ENCODE results near the gene TRIM2.

Gene TRIM2

GRCh38 chr4:153271820-153272219, 67.6 kb downstream of the TRIM2 start:
- no peak for FAIRE-seq
- no peak for DNase-seq (ENCODE audit: insufficient read length, low spot score)

- FAIRE-seq (no peak), DNase-seq (ENCODE audit: insufficient read length, low spot score) (no peak)
These were observed 69.5 kb downstream of the TRIM2 start for GRCh38 chr4:153273751-153274150.

GRCh38 chr4:153274967-153275366, 70.7 kb downstream of the TRIM2 start:
- FAIRE-seq (no peak), DNase-seq (ENCODE audit: insufficient read length, low spot score) (no peak)

- FAIRE-seq (no peak), DNase-seq (ENCODE audit: insufficient read length, low spot score) (no peak)
These were observed 71.4 kb downstream of the TRIM2 start for GRCh38 chr4:153275380-153276276.

- FAIRE-seq (no peak), DNase-seq (ENCODE audit: insufficient read length, low spot score) (no peak)
These were observed 72.7 kb downstream of the TRIM2 start for GRCh38 chr4:153276971-153277370.

GRCh38 chr4:153281476-153281875, 77.2 kb downstream of the TRIM2 start:
- DNase-seq (ENCODE audit: insufficient read length, low spot score) (no peak), FAIRE-seq (no peak)

- DNase-seq (ENCODE audit: insufficient read length, low spot score) (no peak), FAIRE-seq (peak; percentile 42)
These were observed 77.8 kb downstream of the TRIM2 start for GRCh38 chr4:153282023-153282422.

GRCh38 chr4:153283260-153283659, 79.0 kb downstream of the TRIM2 start:
- no peak for DNase-seq (ENCODE audit: insufficient read length, low spot score)
- FAIRE-seq = no peak

GRCh38 chr4:153290134-153290533, 85.9 kb downstream of the TRIM2 start:
- no peak for DNase-seq (ENCODE audit: insufficient read length, low spot score)
- no peak for FAIRE-seq

GRCh38 chr4:153291562-153291961, 87.3 kb downstream of the TRIM2 start:
- no peak for FAIRE-seq
- DNase-seq (ENCODE audit: insufficient read length, low spot score) = no peak

GRCh38 chr4:153292897-153293741, 88.9 kb downstream of the TRIM2 start:
- DNase-seq (ENCODE audit: insufficient read length, low spot score) (no peak), FAIRE-seq (no peak)

- FAIRE-seq (no peak), DNase-seq (ENCODE audit: insufficient read length, low spot score) (no peak)
These were observed 89.5 kb downstream of the TRIM2 start for GRCh38 chr4:153293742-153294057.

GRCh38 chr4:153294631-153295030, 90.4 kb downstream of the TRIM2 start:
- FAIRE-seq (no peak), DNase-seq (ENCODE audit: insufficient read length, low spot score) (no peak)

GRCh38 chr4:153295131-153295755, 91.0 kb downstream of the TRIM2 start:
- no peak for FAIRE-seq
- DNase-seq (ENCODE audit: insufficient read length, low spot score) = no peak

- no peak for DNase-seq (ENCODE audit: insufficient read length, low spot score)
- no peak for FAIRE-seq
These were observed 92.0 kb downstream of the TRIM2 start for GRCh38 chr4:153296040-153296823.

- DNase-seq (ENCODE audit: insufficient read length, low spot score) (no peak), FAIRE-seq (no peak)
These were observed 92.9 kb downstream of the TRIM2 start for GRCh38 chr4:153297116-153297515.

GRCh38 chr4:153310793-153311192, 106.5 kb downstream of the TRIM2 start:
- FAIRE-seq = no peak
- no peak for DNase-seq (ENCODE audit: insufficient read length, low spot score)

GRCh38 chr4:153314915-153315314, 110.7 kb downstream of the TRIM2 start:
- DNase-seq (ENCODE audit: insufficient read length, low spot score) = no peak
- FAIRE-seq = no peak

GRCh38 chr4:153318696-153319320, 114.6 kb downstream of the TRIM2 start:
- FAIRE-seq (peak; percentile 66), DNase-seq (ENCODE audit: insufficient read length, low spot score) (peak; percentile 28)

GRCh38 chr4:153322791-153323190, 118.5 kb downstream of the TRIM2 start:
- DNase-seq (ENCODE audit: insufficient read length, low spot score) (no peak), FAIRE-seq (no peak)
